ENCODE measurements around the gene PRPF39. TPM values are rescaled to one million over a fixed set of nuclear protein-coding genes. Genes with fewer than 3 reads are reported as not detected.

The PRPF39 gene
- total and polyA plus RNA-seq, 2 of the 13 experiments (the other 11 are each of a cell fraction or from before 2014, with no cell fraction given), result 44.2 to 65.0 TPM

GRCh38 chr14:45134051-45134958, 50.4 kb downstream of the PRPF39 start, which contains the start of gene FKBP3 (continued):
- no peak; the same call in 1 of the 2 replicates for TF ChIP-seq CREM (IDR thresholded peaks at IDR 0.05)
- TF ChIP-seq CREM (CRISPR knock-in tag; IDR thresholded peaks at IDR 0.05), result no peak
- TF ChIP-seq DMAP1 (CRISPR knock-in tag; IDR thresholded peaks at IDR 0.05), result no peak; the same call in none of the 2 replicates
- peak; percentile 96 for TF ChIP-seq ASH2L (IDR thresholded peaks at IDR 0.05; ENCODE audit: insufficient read length, low read depth, low read length)
- no peak for TF ChIP-seq ZNF276 (CRISPR knock-in tag; IDR thresholded peaks at IDR 0.05; ENCODE audit: low read depth)
- peak; percentile 84 for TF ChIP-seq ZNF687 (CRISPR knock-in tag; IDR thresholded peaks at IDR 0.05)
- no peak for TF ChIP-seq FOXP1 (IDR thresholded peaks at IDR 0.05)
- no peak for TF ChIP-seq FOXP1 (CRISPR knock-in tag; IDR thresholded peaks at IDR 0.05)
- TF ChIP-seq ZBTB44 (CRISPR knock-in tag; IDR thresholded peaks at IDR 0.05), result no peak
- TF ChIP-seq GATAD2A (CRISPR knock-in tag; IDR thresholded peaks at IDR 0.05), result no peak; the same call in 1 of the 2 replicates
- TF ChIP-seq PTBP1 (IDR thresholded peaks at IDR 0.05; ENCODE audit: low read depth, low read length, poor library complexity, severe bottlenecking), result no peak
- 0 out of 2 replicates have a peak, but pooled peaks have one; percentile 49 for TF ChIP-seq SNAPC5 (CRISPR knock-in tag; IDR thresholded peaks at IDR 0.05; ENCODE audit: borderline replicate concordance)
- TF ChIP-seq HINFP (CRISPR knock-in tag; IDR thresholded peaks at IDR 0.05; ENCODE audit: low read depth), result no peak
- TF ChIP-seq IRF1 (CRISPR knock-in tag; IDR thresholded peaks at IDR 0.05; ENCODE audit: low read depth), result no peak
- no peak for TF ChIP-seq ZNF841 (CRISPR knock-in tag; IDR thresholded peaks at IDR 0.05; ENCODE audit: borderline replicate concordance)
- no peak for TF ChIP-seq U2AF2 (IDR thresholded peaks at IDR 0.05; ENCODE audit: low read depth, low read length)

Measured in HepG2 (cell line).